ENCODE results near the gene MAML2. TPM values are rescaled to one million over a fixed set of nuclear protein-coding genes. Genes with fewer than 3 reads are reported as not detected.
A peak's percentile ranks its signal among the peaks of the same experiment; 100 is the strongest.

MAML2 gene
- total and polyA plus RNA-seq, 2 experiments from 2014 or later: 2.0 to 7.1 TPM

- no peak for TF ChIP-seq REST (IDR thresholded peaks at IDR 0.05; ENCODE audit: unreplicated experiment)
Observed at GRCh38 chr11:96326959-96327358, 16.0 kb downstream of the MAML2 start (continued).

GRCh38 chr11:96324912-96325311 is 18.1 kb downstream of the MAML2 start:
- Histone ChIP-seq H2AFZ (no peak overlapping the region), H3K9me2 (ENCODE audit: insufficient read depth) (peaks cover 13% of the 10 kb centered on the region; the same call in 1 of the 2 replicates)
- TF ChIP-seq JUNB (IDR thresholded peaks at IDR 0.05; ENCODE audit: unreplicated experiment) (no peak), CREB1 (CRISPR knock-in tag; IDR thresholded peaks at IDR 0.05; ENCODE audit: low read depth) (no peak), STAT1 (IDR thresholded peaks at IDR 0.05; ENCODE audit: unreplicated experiment) (no peak), ZNF114 (CRISPR knock-in tag; IDR thresholded peaks at IDR 0.05) (no peak), ZNF331 (CRISPR knock-in tag; IDR thresholded peaks at IDR 0.05; ENCODE audit: low read depth) (no peak), EZH2 (IDR thresholded peaks at IDR 0.05; ENCODE audit: low read depth, unreplicated experiment) (no peak), POLR2AphosphoS5 (IDR thresholded peaks at IDR 0.05; ENCODE audit: low read depth) (no peak), REST (IDR thresholded peaks at IDR 0.05; ENCODE audit: unreplicated experiment) (no peak), ETS1 (IDR thresholded peaks at IDR 0.05) (no peak), NANOG (IDR thresholded peaks at IDR 0.05; ENCODE audit: borderline replicate concordance) (no peak), ZNF462 (CRISPR knock-in tag; IDR thresholded peaks at IDR 0.05) (no peak), EZH2phosphoT487 (IDR thresholded peaks at IDR 0.05; ENCODE audit: unreplicated experiment) (no peak)

More at GRCh38 chr11:96324912-96325311, 18.1 kb downstream of the MAML2 start:
- Mint-ChIP-seq H3K27ac (no peak overlapping the region), H3K4me3 (no peak overlapping the region), H3K36me3 (ENCODE audit: low read depth) (no peaks in the 10 kb centered on the region), H3K9me3 (no peaks in the 10 kb centered on the region), H3K4me1 (peaks cover 53% of the 10 kb centered on the region), H3K27me3 (ENCODE audit: insufficient read depth, low read depth, poor library complexity) (no peaks in the 10 kb centered on the region)
- peak overlapping the region; percentile 82 for H3K27ac ChIP-seq (ENCODE audit: low read depth)
- peaks cover 65% of the 10 kb centered on the region for H3K79me2 ChIP-seq (replicated peaks; ENCODE audit: insufficient read depth)
- peak overlapping the region; percentile 33 for H3K4me2 ChIP-seq
- H4K20me1 ChIP-seq (replicated peaks; ENCODE audit: insufficient read depth): no peaks in the 10 kb centered on the region
- no peaks in the 10 kb centered on the region for H3F3A ChIP-seq (replicated peaks; ENCODE audit: low read depth)
- no peak for DNase-seq (ENCODE audit: low spot score)
- H3K36me3 ChIP-seq (ENCODE audit: insufficient read depth): no peaks in the 10 kb centered on the region
- H3K4me3 ChIP-seq: no peak overlapping the region
- ATAC-seq: no peak
- peaks cover 55% of the 10 kb centered on the region for H3K4me1 ChIP-seq (ENCODE audit: insufficient read depth)
- no peaks in the 10 kb centered on the region for H3K27me3 ChIP-seq (ENCODE audit: insufficient read depth)

All from GM23338 (cell line).